SK-N-SH (cell line): ENCODE data around the gene TK2.

Experiments
- CTCF ChIP-seq: fragments of 200-600 bp; sonication (generic); IDR thresholded peaks from 2 replicates; pipeline ENCODE4 v1.6.1; 2017; ENCODE audit warnings: antibody characterized with exemption, mild to moderate bottlenecking, moderate library complexity
- EP300 ChIP-seq, 2 experiments: IDR thresholded peaks; 2 replicates each; pipeline versions ENCODE4 v1.4.0 to v1.6.1; 2012; ENCODE audit warnings: borderline replicate concordance in 1 of 2, low read depth in 1 of 2, low read length in 1 of 2
- GATA2 ChIP-seq: sonication (generic); formaldehyde crosslinking; IDR thresholded peaks from 2 replicates; pipeline ENCODE4 v1.5.0; 2020; ENCODE audit warnings: mild to moderate bottlenecking, missing genetic modification reagents
- MAX ChIP-seq: IDR thresholded peaks from 2 replicates; pipeline ENCODE4 v1.4.0; 2012; ENCODE audit warnings: low read depth
- RAD21 ChIP-seq: IDR thresholded peaks from 2 replicates; pipeline ENCODE4 v1.6.1; 2012; ENCODE audit warnings: mild to moderate bottlenecking, low read length
- RFX5 ChIP-seq: IDR thresholded peaks from 2 replicates; pipeline ENCODE4 v1.6.1; 2012; ENCODE audit warnings: mild to moderate bottlenecking, improper control_type of control experiment, low read length
- TEAD4 ChIP-seq: IDR thresholded peaks from 2 replicates; pipeline ENCODE4 v1.4.0; 2012; ENCODE audit warnings: mild to moderate bottlenecking, borderline replicate concordance; ENCODE audit not compliant: insufficient read depth
- TF ChIP-seq, protein P1 (sequence below): fragments of 150-350 bp; IDR thresholded peaks from 2 replicates; pipeline ENCODE4 v1.6.1; 2017; ENCODE audit warnings: antibody characterized with exemption, low read length, low read depth, borderline replicate concordance
- TF ChIP-seq, protein P2 (sequence below): IDR thresholded peaks from 2 replicates; pipeline ENCODE4; 2012

- no peak for TF ChIP-seq RFX5
- TF ChIP-seq GATA2, result no peak
- TF ChIP-seq EP300 (IDR thresholded peaks at IDR 0.05; ENCODE audit: borderline replicate concordance in 1 of 2, low read depth in 1 of 2, low read length in 1 of 2), result no peak
- TF ChIP-seq, protein P1, sequence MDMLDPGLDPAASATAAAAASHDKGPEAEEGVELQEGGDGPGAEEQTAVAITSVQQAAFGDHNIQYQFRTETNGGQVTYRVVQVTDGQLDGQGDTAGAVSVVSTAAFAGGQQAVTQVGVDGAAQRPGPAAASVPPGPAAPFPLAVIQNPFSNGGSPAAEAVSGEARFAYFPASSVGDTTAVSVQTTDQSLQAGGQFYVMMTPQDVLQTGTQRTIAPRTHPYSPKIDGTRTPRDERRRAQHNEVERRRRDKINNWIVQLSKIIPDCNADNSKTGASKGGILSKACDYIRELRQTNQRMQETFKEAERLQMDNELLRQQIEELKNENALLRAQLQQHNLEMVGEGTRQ, result no peak
- no peak for TF ChIP-seq TEAD4
- no peak for TF ChIP-seq CTCF
- TF ChIP-seq RAD21, result no peak
- TF ChIP-seq, protein P2, sequence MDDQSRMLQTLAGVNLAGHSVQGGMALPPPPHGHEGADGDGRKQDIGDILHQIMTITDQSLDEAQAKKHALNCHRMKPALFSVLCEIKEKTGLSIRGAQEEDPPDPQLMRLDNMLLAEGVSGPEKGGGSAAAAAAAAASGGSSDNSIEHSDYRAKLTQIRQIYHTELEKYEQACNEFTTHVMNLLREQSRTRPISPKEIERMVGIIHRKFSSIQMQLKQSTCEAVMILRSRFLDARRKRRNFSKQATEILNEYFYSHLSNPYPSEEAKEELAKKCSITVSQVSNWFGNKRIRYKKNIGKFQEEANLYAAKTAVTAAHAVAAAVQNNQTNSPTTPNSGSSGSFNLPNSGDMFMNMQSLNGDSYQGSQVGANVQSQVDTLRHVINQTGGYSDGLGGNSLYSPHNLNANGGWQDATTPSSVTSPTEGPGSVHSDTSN, result no peak
- TF ChIP-seq MAX, result no peak
These were observed 46.3 kb downstream of the TK2 start for GRCh38 chr16:66503612-66504011.
